ENCODE results near the gene PPP2R2B.

The PPP2R2B gene

DNA sequence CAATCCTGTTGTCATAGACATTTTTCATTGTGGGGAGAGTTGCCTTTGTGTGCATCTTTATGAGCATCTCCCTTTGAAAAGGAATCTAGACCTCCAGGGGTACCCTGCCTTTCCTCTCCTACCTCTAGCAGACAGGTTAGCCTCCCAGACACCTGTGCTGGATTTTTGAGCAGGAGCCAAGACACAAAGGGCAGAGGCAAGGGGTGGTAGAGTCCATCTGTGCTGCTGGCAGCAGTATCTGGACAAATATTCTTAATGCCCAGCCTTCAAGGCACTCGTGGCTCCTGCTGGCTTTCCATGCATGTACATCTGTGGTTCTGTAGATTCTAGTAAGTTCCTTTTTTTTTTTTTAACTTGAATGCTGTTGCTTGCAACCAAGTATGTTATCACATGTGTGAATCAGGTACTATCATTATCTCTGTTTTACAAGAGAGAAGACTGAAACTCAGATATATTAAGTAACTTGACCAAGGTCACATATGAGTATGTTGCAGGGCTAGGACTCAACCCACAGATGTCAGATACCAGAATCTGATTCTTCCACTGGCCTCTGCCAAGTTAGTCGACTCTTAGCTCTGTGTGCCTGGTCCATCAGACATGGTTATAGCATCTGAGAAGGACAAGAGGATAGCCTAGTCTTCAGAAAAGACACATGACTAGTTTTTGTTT, 329.6 kb downstream of the PPP2R2B start:
- TF ChIP-seq, protein P1, sequence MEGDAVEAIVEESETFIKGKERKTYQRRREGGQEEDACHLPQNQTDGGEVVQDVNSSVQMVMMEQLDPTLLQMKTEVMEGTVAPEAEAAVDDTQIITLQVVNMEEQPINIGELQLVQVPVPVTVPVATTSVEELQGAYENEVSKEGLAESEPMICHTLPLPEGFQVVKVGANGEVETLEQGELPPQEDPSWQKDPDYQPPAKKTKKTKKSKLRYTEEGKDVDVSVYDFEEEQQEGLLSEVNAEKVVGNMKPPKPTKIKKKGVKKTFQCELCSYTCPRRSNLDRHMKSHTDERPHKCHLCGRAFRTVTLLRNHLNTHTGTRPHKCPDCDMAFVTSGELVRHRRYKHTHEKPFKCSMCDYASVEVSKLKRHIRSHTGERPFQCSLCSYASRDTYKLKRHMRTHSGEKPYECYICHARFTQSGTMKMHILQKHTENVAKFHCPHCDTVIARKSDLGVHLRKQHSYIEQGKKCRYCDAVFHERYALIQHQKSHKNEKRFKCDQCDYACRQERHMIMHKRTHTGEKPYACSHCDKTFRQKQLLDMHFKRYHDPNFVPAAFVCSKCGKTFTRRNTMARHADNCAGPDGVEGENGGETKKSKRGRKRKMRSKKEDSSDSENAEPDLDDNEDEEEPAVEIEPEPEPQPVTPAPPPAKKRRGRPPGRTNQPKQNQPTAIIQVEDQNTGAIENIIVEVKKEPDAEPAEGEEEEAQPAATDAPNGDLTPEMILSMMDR (IDR thresholded peaks at IDR 0.05; ENCODE audit: low read length, missing control alignments): no peak
- no peak for DNase-seq (ENCODE audit: low read depth)
- no peak overlapping the region for H3K4me3 ChIP-seq (replicated peaks; ENCODE audit: low read depth, low read length)

DNA sequence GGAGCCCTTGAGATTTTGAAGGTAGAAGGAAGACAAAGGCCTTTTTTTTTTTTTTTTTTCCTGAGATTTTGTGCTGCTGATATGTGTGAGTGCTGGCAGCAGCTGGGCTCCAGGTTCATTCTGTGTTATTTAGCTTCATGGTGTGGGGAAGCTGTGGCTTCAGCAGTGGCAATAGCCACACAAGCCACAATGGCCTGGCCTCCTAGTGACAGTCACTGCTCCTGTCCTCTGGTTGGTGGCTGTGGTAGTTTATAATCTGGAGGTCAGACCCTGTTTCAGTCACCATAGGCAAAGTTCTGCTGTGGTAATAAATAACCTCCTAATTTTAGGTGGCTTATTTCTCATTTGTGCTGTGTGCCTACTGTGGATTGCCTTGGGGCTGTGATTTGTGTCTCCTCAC, 334.3 kb downstream of the PPP2R2B start:
- DNase-seq (ENCODE audit: low read depth): no peak
- TF ChIP-seq, protein P1 (IDR thresholded peaks at IDR 0.05; ENCODE audit: low read length, missing control alignments): no peak
- no peak overlapping the region for H3K4me3 ChIP-seq (replicated peaks; ENCODE audit: low read depth, low read length)

DNA sequence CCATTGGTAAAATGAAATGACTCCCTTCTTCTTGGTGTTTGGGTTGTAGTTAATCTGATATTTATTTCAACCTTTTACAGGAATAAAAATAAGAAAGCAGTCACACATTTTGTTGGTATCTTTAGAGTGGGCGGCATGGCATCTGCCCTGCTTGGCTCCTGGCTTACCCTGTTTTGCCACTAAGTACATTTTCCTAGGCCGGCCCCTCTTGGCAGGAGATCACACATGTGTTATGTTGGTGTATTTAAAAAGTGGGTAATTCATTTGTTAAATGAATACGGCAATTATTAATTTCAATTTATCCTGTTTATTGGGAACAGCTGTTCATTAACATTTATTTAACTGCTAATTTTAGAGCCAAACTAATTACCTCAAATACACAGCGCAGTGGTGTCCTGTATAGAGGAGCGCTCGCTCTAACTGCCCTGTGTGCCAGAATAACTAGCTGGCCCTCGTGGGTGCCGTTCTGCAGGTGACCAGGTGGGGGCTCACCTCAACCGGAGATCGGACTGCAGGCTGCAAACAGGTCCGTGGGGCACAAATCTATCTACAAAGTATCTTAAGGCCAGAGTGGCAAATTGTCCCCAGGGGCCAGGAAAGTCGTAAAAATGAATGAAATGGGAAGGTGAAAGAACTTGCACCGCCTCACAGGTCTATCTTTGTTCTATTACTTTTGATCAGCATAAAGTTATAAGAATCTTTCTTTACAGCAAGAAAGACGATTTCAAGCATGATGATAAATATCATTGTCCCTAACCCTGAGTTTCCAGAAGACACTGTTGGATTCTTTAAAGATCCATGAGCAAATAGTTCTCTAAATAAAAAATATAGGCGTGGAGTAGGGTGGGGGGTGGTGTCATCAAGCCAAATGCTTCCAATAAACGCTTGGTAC, 336.4 kb downstream of the PPP2R2B start:
- TF ChIP-seq, protein P1 (IDR thresholded peaks at IDR 0.05; ENCODE audit: low read length, missing control alignments): peak; percentile 90
- H3K4me3 ChIP-seq (replicated peaks; ENCODE audit: low read depth, low read length): no peak overlapping the region
- DNase-seq (ENCODE audit: low read depth): peak; percentile 69

DNA sequence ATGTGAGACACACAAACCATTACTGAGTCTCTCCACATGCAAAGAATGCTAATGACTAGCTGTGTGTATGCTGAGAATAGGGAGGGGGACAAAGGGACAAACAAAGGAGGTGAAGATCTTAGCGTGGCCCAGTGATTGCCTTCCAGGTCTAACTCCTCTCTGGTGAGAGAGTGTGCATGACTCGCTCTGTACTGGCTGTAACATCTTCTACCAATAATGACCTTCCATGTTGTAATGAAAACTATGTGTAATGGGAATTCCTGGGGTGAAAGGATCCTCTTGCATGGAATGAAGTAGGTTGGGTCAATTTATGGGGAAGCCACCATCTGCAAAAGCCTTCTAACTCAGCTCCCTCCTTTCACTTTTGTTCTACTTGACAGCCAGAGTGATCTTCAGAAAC, 338.1 kb downstream of the PPP2R2B start:
- H3K4me3 ChIP-seq (replicated peaks; ENCODE audit: low read depth, low read length): no peak overlapping the region
- TF ChIP-seq, protein P1 (IDR thresholded peaks at IDR 0.05; ENCODE audit: low read length, missing control alignments): no peak
- DNase-seq (ENCODE audit: low read depth): peak; percentile 1

DNA sequence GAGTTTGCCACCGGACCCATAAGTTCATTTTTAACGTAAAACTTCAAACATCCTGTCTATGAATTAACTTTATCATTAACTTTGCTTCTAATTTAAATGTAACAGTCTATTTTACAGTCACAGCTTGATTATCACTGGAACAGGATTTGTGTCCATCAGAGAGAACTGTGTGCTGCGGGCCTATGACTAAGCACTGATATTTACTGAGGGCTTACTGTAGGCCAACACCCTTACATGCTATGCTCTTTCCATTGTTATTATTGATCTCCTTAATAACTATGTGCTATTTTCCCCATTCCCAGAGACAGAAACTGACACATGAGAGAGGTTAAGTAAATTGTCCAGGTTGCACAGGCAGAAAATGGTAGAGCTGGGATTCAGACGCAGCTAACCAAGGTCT, 338.6 kb downstream of the PPP2R2B start:
- no peak for DNase-seq (ENCODE audit: low read depth)
- no peak overlapping the region for H3K4me3 ChIP-seq (replicated peaks; ENCODE audit: low read depth, low read length)
- TF ChIP-seq, protein P1 (IDR thresholded peaks at IDR 0.05; ENCODE audit: low read length, missing control alignments): no peak

DNA sequence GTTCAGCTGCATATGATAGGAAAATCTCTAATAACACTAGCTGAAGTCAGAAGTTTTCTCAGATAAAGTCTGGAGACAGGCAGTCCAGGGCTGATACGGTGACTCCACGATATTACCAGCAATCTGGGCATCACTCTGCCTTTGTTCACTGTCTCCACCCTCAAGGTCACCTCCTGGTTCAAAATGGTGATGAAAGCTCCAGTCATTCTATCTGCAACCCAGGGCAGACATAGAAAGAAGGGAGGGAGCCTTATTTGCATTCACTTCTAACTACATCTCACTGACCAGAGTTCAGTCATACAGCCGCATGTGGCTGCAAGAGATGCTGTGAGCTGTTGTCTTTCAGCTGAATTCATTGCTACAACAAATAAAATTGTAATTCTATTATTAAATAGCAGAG, 340.1 kb downstream of the PPP2R2B start:
- no peak for DNase-seq (ENCODE audit: low read depth)
- TF ChIP-seq, protein P1 (IDR thresholded peaks at IDR 0.05; ENCODE audit: low read length, missing control alignments): no peak
- no peak overlapping the region for H3K4me3 ChIP-seq (replicated peaks; ENCODE audit: low read depth, low read length)

Measured in fibroblast of pulmonary artery (primary cell).